A673 (cell line): ENCODE measurements around the gene FAM8A1. TPM values are rescaled to one million over a fixed set of nuclear protein-coding genes. Genes with fewer than 3 reads are reported as not detected.

Source experiments
- BruUV-seq: library from RNA; stranded (reverse); fragments of 400-500 nt; replicated peaks from 2 replicates; lab custom pipeline; 2021; lab: Mats Ljungman, UMichigan
- CTCF ChIA-PET: fragments of 300-600 bp; sonication (Branson Sonifier 250); formaldehyde crosslinking; loops from one replicate; lab custom pipeline; 2022; ENCODE audit warnings: antibody characterized with exemption; lab: Charles Lee
- POLR2A ChIA-PET: fragments of 300-600 bp; sonication (Branson Sonifier 250); formaldehyde crosslinking; loops from one replicate; lab custom pipeline; 2022; ENCODE audit warnings: antibody characterized with exemption; ENCODE audit not compliant: low non-redundant PET; lab: Charles Lee
- DNase-seq: peaks from one replicate; pipeline ENCODE4 v3.0.0-alpha.2; 2015; ENCODE audit warnings: low spot score
- H3K27ac ChIP-seq: fragments of 200-600 bp; sonication (generic); 2 replicates; pipeline ENCODE4 v1.5.1; 2016; ENCODE audit warnings: mixed run types, low read depth, mild to moderate bottlenecking, mixed read lengths, antibody characterized with exemption, low read length; ENCODE audit not compliant: poor library complexity, severe bottlenecking
- H3K27me3 ChIP-seq: fragments of 200-600 bp; sonication (generic); replicated peaks from 2 replicates; pipeline ENCODE4 v1.6.1; 2017; ENCODE audit warnings: mixed run types, low read depth, mild to moderate bottlenecking, mixed read lengths, antibody characterized with exemption, low read length; ENCODE audit not compliant: insufficient read depth, poor library complexity
- H3K36me3 ChIP-seq: fragments of 200-600 bp; sonication (generic); 2 replicates; pipeline ENCODE4 v1.6.1; 2016; ENCODE audit warnings: mixed run types, mild to moderate bottlenecking, mixed read lengths, antibody characterized with exemption, low read length; ENCODE audit not compliant: insufficient read depth, poor library complexity, severe bottlenecking
- H3K4me1 ChIP-seq: fragments of 200-600 bp; sonication (generic); 2 replicates; pipeline ENCODE4 v1.6.1; 2017; ENCODE audit warnings: mixed run types, mild to moderate bottlenecking, mixed read lengths, antibody characterized with exemption, low read length; ENCODE audit not compliant: insufficient read depth, poor library complexity, severe bottlenecking
- H3K4me3 ChIP-seq: fragments of 200-600 bp; sonication (generic); 2 replicates; pipeline ENCODE4 v1.5.1; 2016; ENCODE audit warnings: low read depth, mixed run types, mild to moderate bottlenecking, mixed read lengths, low read length; ENCODE audit not compliant: poor library complexity, severe bottlenecking
- H3K9me3 ChIP-seq: fragments of 200-600 bp; sonication (generic); 2 replicates; pipeline ENCODE4 v1.6.1; 2016; ENCODE audit warnings: mixed run types, low read depth, mild to moderate bottlenecking, mixed read lengths, antibody characterized with exemption, low read length; ENCODE audit not compliant: poor library complexity, severe bottlenecking
- EZH2 ChIP-seq: fragments of 200-600 bp; sonication (generic); IDR thresholded peaks from 2 replicates; pipeline ENCODE4 v1.6.1; 2017; ENCODE audit warnings: borderline replicate concordance, low read depth, mild to moderate bottlenecking, mixed read lengths, antibody characterized with exemption, low read length; ENCODE audit not compliant: poor library complexity, severe bottlenecking
- intact Hi-C: fragments of 100-400 bp; cut with micrococcal nuclease; formaldehyde crosslinking; loops from one replicate; pipeline ENCODE4 v1.10.0; 2022; ENCODE audit not compliant: unreplicated experiment
- total RNA-seq: library from RNA; stranded (reverse); gene quantifications from 2 replicates; pipeline ENCODE4 v1.2.3, GENCODE V29; 2021
- TF ChIP-seq, protein P1 (sequence below): fragments of 300-800, 200-600 bp; sonication (generic); conservative IDR thresholded peaks from 2 replicates; pipeline ENCODE4 v1.5.1; 2017; ENCODE audit warnings: low read depth, mild to moderate bottlenecking, antibody characterized with exemption, low read length, moderate library complexity, mixed read lengths

Gene FAM8A1
- total RNA-seq, 1 experiment from 2014 or later = 15.7 TPM

DNA sequence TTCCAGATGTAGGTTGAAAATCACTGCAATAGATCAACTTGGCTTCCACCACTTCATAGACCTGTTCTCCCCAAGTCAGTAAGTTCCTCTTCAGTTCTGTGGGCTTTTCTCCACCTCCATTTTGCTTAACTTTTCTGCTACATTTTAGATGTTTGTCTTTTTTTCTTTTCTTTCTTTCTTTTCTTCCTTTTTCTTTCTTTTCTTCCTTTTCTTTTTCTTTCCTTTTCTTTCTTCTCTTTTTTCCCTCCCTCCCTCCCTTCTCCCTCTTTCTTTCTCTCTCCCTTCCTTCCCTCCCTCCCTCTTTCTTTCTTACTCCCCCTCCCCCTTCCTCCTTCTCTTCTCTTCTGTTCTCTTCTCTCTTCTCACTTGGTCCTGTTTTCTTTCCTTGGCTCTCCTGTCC, 6.9 kb upstream of the FAM8A1 start:
- intact Hi-C loops = no loop called here
- ChIA-PET POLR2A (no interaction called here), CTCF (no interaction called here)
- no TSS peak for BruUV-seq
- TF ChIP-seq, protein P1, sequence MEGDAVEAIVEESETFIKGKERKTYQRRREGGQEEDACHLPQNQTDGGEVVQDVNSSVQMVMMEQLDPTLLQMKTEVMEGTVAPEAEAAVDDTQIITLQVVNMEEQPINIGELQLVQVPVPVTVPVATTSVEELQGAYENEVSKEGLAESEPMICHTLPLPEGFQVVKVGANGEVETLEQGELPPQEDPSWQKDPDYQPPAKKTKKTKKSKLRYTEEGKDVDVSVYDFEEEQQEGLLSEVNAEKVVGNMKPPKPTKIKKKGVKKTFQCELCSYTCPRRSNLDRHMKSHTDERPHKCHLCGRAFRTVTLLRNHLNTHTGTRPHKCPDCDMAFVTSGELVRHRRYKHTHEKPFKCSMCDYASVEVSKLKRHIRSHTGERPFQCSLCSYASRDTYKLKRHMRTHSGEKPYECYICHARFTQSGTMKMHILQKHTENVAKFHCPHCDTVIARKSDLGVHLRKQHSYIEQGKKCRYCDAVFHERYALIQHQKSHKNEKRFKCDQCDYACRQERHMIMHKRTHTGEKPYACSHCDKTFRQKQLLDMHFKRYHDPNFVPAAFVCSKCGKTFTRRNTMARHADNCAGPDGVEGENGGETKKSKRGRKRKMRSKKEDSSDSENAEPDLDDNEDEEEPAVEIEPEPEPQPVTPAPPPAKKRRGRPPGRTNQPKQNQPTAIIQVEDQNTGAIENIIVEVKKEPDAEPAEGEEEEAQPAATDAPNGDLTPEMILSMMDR = no peak
- no peak for TF ChIP-seq EZH2
- H3K27ac ChIP-seq = no peak overlapping the region
- no peaks in the 10 kb centered on the region for H3K27me3 ChIP-seq
- no peak for DNase-seq
- no peak overlapping the region for H3K4me3 ChIP-seq
- no peaks in the 10 kb centered on the region for H3K36me3 ChIP-seq
- H3K9me3 ChIP-seq = no peaks in the 10 kb centered on the region
- no peaks in the 10 kb centered on the region for H3K4me1 ChIP-seq

DNA sequence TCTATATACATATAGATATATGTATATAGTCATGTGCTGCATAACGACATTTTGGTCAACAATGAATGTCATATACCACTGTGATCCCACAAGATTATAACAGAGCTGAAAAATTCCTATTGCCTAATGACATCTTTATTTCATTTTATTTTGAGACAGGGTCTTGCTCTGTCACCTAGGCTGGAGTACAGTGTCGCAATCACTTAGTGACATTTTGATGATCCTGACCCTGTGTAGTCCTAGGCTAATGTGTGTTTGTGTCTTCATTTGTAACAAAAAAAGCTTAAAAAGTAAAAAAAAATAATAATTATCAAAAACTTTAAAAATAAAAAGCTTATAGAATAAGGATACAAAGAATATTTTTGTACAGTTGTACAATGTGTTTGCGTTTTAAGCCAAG, 4.0 kb upstream of the FAM8A1 start:
- intact Hi-C loops = no loop called here
- H3K27ac ChIP-seq = no peak overlapping the region
- no TSS peak for BruUV-seq

DNA sequence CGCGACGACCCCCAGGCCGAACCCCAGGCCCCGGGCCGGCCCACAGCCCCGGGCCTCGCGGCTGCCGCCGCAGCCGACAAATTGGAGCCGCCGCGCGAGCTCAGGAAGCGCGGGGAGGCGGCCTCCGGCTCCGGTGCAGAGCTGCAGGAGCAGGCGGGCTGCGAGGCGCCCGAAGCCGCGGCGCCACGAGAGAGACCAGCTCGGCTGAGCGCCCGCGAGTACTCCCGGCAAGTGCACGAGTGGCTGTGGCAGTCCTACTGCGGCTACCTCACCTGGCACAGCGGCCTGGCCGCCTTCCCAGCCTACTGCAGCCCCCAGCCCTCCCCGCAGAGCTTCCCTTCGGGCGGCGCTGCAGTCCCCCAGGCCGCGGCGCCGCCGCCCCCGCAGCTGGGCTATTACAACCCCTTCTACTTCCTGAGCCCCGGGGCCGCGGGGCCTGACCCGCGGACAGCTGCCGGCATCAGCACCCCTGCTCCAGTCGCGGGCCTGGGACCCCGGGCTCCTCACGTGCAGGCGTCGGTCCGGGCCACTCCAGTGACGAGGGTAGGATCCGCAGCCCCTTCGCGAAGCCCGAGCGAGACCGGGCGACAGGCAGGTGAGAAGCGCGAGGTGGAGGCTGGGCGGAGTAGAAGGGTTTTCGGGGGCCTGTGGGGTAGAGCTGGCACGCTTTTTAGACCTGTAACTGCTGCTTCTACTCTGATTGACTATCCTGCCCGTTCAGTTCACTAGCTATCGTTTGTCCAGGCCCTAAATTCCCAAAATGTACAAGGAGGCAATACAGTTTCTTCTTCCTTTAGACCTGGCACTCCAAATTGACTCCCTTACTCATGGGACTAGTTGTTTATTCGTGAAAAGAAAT, 654 bp downstream of the FAM8A1 start:
- TF ChIP-seq, protein P1 = no peak
- Histone ChIP-seq H3K9me3 (no peaks in the 10 kb centered on the region), H3K36me3 (no peaks in the 10 kb centered on the region), H3K4me1 (peaks cover 14% of the 10 kb centered on the region), H3K27ac (peak overlapping the region; percentile 88), H3K27me3 (no peaks in the 10 kb centered on the region), H3K4me3 (peak overlapping the region; percentile 90)
- peak; percentile 55 for DNase-seq
- intact Hi-C loops = loop anchor here (5.0 kb wide), 2 partner anchors 202 to 217 kb away; no protein-coding TSS in a partner anchor
- no TSS peak for BruUV-seq
- POLR2A ChIA-PET = interaction anchor here (0.6 kb wide), 2 partner anchors 97 to 308 kb away, joined by 3 to 6 read pairs; no protein-coding TSS in a partner anchor
- CTCF ChIA-PET = interaction anchor here (0.6 to 1.4 kb wide), 2 partner anchors 17 to 216 kb away, joined by 4 to 7 read pairs; no protein-coding TSS in a partner anchor

More for the DNA sequence above, 4.0 kb upstream of the FAM8A1 start:
- Histone ChIP-seq H3K4me1 (no peaks in the 10 kb centered on the region), H3K9me3 (no peaks in the 10 kb centered on the region), H3K36me3 (no peaks in the 10 kb centered on the region), H3K4me3 (no peak overlapping the region), H3K27me3 (no peaks in the 10 kb centered on the region)
- POLR2A ChIA-PET = no interaction called here
- CTCF ChIA-PET = interaction anchor here (0.6 kb wide), 1 partner anchor 682 kb away, joined by 3 read pairs; no protein-coding TSS in a partner anchor
- no peak for DNase-seq
- TF ChIP-seq, protein P1 = no peak
- TF ChIP-seq EZH2 = no peak
